ENCODE results near the gene LETM1.

DNA sequence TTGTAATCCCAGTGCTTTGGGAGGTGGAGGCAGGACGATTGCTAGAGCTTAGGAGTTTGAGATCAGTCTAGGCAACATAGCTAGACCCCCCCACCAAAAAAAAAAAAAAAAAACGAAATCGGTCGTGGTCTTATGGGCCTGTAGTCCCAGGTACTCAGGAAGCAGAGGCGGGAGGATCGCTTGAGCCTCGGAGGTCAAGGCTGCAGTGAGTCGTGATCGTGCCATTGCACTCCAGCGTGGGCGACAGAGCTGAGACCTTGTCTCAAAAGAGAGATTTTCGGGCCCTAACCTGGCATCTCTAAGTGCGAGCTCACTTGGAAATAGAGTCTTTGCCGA is 7.0 kb upstream of the LETM1 start:
- TF ChIP-seq, protein P1, sequence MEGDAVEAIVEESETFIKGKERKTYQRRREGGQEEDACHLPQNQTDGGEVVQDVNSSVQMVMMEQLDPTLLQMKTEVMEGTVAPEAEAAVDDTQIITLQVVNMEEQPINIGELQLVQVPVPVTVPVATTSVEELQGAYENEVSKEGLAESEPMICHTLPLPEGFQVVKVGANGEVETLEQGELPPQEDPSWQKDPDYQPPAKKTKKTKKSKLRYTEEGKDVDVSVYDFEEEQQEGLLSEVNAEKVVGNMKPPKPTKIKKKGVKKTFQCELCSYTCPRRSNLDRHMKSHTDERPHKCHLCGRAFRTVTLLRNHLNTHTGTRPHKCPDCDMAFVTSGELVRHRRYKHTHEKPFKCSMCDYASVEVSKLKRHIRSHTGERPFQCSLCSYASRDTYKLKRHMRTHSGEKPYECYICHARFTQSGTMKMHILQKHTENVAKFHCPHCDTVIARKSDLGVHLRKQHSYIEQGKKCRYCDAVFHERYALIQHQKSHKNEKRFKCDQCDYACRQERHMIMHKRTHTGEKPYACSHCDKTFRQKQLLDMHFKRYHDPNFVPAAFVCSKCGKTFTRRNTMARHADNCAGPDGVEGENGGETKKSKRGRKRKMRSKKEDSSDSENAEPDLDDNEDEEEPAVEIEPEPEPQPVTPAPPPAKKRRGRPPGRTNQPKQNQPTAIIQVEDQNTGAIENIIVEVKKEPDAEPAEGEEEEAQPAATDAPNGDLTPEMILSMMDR (IDR thresholded peaks at IDR 0.05; ENCODE audit: insufficient read depth, low read depth, low read length) = no peak
- TF ChIP-seq EZH2 (IDR thresholded peaks at IDR 0.05; ENCODE audit: insufficient read depth, low read length) = no peak

Data from astrocyte (in vitro differentiated cells and primary cell).